Stimulated activated CD4-positive, alpha-beta T cell treated with anti-CD3 and anti-CD28 coated beads, Interleukin-15, amount 100 ng/mL, for 48 hours (primary cell): ENCODE results near the gene HDAC2.
A peak's percentile ranks its signal among the peaks of the same experiment; 100 is the strongest.
"Not testable (repeated sequence)": the region's sequence is repeated elsewhere in the genome, so short reads cannot be mapped to it uniquely, and the experiment has no call there.

Source experiments
- DNase-seq, 2 donors: peaks; one replicate each; pipeline ENCODE4 v3.0.0-alpha.2; 2020; ENCODE audit warnings: low read depth in 2 of 2

The HDAC2 gene

GRCh38 chr6:113971741-113972140, 793 bp upstream of the HDAC2 start:
- DNase-seq = no peak

GRCh38 chr6:113969888-113970804, 802 bp downstream of the HDAC2 start:
- peak; percentile 31 to 36 for DNase-seq

DNA sequence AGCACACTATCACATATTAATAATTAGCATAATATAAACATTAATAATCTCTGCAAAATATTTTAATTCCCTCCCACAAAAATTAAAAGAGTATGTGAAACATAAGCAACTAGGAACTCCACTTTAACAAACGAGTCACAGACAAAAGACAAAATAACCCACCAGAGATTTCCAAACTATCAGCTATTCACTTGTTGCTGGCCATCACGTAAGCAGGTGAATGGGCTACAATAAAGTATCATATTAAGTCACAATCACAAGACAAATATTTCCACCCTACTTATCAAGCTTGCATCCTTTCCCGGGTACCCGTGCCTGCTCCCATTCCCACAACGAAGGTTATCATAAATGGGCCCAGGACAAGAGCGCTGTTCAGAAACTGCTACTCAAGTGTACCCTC, 2.5 kb downstream of the HDAC2 start:
- no peak for DNase-seq

DNA sequence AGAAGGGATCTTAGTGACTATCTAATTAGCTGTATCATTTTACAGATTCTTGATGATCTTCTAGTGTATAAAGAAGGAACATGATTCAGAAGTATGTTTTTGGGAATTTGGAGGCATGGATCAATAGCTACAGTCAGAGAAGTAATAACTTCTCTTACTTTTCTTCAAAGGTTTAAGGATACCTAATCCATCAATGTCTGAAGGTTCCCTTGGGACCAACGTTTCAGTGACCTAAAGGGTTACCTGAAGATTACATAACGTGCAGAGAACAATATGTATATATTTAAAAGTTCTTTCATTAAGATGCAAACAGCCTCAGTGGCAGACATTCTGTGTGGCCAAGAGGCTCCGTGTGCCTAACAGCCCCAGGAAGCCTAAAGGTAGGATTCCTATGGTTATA, 3.2 kb downstream of the HDAC2 start:
- no peak for DNase-seq

DNA sequence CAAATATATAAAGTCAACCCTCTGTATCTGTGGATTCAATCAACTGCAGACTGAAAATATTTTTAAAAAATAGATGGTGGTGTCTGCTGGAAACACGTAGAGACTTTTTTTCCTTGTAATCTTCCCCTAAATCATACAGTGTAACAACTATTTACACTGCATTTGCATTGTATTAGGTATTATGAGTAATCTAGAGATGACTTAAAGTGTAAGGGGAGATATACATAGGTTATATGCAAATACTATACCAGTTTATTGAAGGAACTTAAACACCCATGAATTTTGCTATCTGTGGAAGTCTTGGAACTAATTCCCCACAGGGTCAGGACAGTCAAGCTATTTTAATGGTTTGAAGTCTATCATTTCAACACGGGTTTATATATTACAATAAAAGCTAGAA, 10.2 kb downstream of the HDAC2 start:
- no peak for DNase-seq

DNA sequence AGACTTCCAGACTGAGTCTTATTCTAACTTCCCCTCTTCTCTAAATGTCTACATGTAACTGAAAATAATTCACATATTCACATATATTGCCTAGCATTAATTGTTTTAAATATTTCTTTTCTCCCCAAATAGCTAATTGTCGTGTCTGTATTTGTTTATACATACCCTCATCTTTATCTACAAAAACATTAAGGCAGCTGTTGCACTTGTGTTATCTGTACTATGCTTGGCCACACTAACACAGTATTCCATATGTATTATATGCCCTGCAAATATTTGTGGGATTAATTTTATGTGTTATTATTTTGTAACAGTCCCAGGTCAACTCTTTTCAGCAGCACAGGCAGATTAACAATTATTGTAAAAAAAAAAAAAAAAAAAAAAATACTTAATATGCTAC, 11.7 kb downstream of the HDAC2 start:
- DNase-seq = no peak

DNA sequence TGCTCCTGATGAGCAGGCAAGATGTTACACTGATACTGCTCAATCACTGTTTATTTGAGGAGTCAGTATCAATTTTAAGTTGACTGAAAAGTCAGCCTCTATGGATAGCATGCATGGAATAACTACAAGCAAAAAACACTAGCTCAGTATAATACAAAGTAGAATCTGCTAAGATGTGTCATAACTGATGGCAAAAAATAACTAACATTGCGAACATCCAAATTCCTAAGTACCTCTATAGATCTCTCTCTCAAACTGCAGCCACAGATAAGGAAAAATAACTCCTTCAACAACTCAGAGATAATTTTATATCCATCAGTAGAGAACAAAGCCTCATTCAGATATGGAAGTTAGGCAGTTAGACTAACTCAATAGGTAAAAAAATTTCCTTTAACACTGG, 16.3 kb downstream of the HDAC2 start:
- no peak for DNase-seq

DNA sequence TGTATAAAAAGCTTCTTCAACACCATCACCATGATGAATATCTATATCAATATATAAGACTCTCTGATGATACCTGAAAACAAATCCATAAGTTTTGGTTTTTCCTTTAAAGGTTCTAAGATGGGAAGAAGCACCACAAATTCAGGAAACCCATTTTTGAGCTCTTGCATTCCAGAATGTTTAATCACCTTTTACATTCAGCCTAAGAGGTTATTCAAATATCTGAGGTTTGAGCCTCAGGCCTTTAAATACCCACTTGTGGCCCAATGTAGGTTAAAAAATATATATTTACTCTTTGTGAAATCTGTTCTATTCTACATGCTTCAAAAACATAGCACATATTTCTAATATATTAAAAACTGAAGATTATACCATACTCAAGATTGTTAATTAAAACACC, 17.6 kb downstream of the HDAC2 start:
- DNase-seq = no peak

GRCh38 chr6:113949499-113949898, 21.4 kb downstream of the HDAC2 start:
- DNase-seq = no peak

GRCh38 chr6:113944701-113945100, 26.2 kb downstream of the HDAC2 start:
- DNase-seq = no peak

DNA sequence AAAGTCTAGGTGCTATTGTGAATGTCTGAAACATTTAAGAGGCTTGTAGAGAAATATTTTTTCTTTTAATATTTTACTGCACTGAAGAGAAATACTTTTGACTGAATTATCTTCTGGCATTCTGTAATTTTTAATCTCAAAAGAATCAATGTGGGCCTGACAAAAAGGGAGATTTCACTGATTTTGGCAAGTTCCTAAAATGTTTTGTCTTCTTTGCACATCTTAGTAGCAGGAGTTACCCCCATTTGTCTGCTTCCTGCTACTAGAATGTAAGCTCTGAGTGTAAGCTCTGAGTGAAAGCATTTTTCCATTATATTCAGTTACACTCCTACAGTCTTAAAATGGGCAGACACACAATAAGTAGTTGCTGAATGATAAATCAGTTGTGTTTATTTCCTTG, 31.1 kb downstream of the HDAC2 start:
- DNase-seq = no peak

- no peak for DNase-seq
Observed at GRCh38 chr6:113936093-113936934, 34.6 kb downstream of the HDAC2 start.

- DNase-seq = no peak
Observed at GRCh38 chr6:113934101-113934500, 36.8 kb downstream of the HDAC2 start.

GRCh38 chr6:113931907-113932306, 39.0 kb downstream of the HDAC2 start:
- not testable (repeated sequence) for DNase-seq

DNA sequence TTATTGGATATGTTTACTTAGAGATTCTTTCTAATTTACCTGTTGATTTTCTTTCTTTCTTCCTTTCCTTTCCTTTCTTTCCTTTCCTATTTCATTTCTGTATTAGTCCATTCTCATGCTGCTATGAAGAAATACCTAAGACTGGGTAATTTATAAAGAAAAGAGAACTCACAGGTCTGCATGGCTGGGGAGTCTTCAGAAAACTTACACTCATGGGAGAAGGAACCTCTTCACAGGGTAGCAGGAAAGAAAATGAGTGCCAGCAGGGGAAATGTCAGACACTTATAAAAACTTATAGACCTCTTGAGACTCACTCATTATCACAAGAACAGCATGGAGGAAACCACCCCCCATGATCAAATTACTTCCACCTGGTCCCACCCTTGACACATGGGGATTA, 40.8 kb downstream of the HDAC2 start:
- DNase-seq = no peak

- no peak for DNase-seq
Observed at GRCh38 chr6:113927001-113927400, 43.9 kb downstream of the HDAC2 start.

GRCh38 chr6:113925378-113925777, 45.6 kb downstream of the HDAC2 start:
- DNase-seq = no peak

GRCh38 chr6:113924312-113924723, 46.6 kb downstream of the HDAC2 start:
- DNase-seq = no peak

DNA sequence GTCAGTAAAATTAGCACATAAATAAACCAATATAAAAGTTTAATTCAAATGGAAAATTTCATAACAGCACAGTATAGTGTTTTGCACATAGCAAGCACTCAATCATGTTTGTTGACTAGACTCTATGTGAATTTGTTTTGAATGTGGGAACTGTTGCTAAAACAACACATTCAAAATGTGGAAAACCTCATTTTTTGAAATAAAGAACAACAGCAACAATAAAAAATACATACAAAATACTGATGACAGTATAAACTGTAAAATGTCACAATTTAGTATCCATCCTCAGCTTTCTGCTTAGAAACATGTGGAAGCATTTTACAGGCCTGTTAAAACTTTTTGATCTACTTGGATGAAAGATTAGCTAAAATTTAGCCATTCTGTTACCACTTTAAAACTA, 47.4 kb downstream of the HDAC2 start:
- no peak for DNase-seq

DNA sequence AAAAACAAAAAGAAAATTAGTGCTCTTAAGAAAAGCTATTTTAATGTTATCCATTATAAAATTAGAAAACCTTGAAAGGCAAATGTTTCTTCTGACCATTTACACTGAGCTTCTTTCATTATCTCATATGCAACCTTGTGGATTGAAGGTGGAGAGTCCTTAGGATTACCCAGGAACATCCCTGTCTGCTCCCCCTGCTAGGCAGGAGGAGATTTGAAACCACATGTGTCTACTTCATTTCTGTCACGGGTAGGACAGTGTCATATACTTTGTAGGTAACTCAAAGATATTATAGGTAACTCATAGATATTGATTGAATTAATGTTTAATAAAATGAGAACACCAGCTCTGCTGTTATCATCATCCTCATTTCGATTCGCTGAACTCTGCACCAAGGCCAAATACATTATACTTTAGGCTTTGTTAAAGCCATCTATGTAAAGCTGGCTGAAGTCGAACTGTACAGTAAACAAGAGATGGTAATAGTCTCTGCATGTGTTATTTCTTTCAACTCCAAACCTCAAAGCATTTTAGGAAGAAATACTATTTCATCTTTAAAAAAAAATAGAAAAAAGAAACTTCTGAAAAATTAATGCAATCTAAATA, 49.5 kb downstream of the HDAC2 start:
- DNase-seq = no peak

DNA sequence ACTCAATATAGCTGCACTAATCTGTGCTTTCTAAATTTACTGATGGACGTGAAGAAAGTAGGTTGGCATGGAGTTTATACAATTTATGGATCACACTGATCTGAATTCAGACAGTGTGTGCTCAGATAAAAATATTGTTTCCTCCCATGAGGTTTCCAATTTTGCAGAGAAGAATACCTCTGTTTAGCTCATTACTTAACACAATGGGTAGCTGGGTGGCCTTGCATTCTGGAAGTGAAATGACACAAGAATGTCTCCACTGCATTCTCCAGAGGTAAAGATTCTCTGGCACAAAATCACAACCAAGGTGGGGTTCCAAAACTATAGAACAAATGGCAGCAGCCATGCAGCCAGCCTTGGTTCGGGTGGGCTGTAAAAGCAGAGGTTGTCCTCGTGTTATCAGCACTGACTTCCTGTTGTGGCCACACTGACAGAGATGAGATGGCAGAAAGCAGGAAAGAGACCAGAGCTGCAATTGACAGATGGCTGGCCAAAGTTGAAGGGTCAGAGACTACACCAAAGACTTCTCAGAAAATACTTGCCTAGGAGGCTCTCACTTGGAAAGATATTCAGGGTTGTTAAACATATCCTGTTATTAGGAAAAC, 50.2 kb downstream of the HDAC2 start:
- DNase-seq = no peak

GRCh38 chr6:113910285-113910684, 60.7 kb downstream of the HDAC2 start:
- DNase-seq = not testable (repeated sequence)
